ENCODE results near the gene GRID2IP. TPM values are rescaled to one million over a fixed set of nuclear protein-coding genes. Genes with fewer than 3 reads are reported as not detected.

Gene GRID2IP
- total and polyA plus RNA-seq, 2 donors from 2014 or later: 0.11 to 0.76 TPM

DNA sequence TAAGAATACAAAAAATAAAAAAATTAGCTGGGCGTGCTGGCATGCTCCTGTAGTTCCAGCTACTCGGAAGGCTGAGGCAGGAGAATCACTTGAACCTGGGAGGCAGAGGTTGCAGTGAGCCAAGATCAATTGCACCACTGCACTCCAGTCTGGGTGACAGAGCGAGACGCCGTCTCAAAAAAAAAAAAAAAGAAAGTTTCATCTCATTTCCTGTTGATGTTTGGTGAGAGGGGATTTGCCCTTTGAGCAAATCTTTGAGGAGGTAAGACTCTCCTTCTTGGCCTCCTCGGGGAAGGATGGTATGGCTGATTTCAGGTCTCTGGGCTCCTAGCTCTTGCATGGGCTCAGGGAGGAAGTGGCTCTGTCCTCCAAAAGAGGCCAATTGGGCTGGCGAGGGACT, 3.6 kb upstream of the GRID2IP start:
- no peak overlapping the region for H3K27ac ChIP-seq (ENCODE audit: low read depth in 2 of 2, low read length in 2 of 2)
- no peaks in the 10 kb centered on the region for H3K27me3 ChIP-seq (ENCODE audit: control insufficient read depth, insufficient read depth, low read length)
- H3K4me3 ChIP-seq (ENCODE audit: low read length in 3 of 3): no peak overlapping the region
- no peaks in the 10 kb centered on the region for H3K4me1 ChIP-seq (ENCODE audit: control insufficient read depth in 2 of 3, insufficient read depth in 2 of 3, low read depth in 1 of 3, low read length in 3 of 3)
- FAIRE-seq (no peak), DNase-seq (no peak)
- no peak overlapping the region for H3K9ac ChIP-seq (ENCODE audit: low read length in 3 of 3)
- no peaks in the 10 kb centered on the region for H3K36me3 ChIP-seq (ENCODE audit: control insufficient read depth in 2 of 3, insufficient read depth in 3 of 3, low read length in 3 of 3)
- intact Hi-C loops (cut with DNase I): no loop called here
- H3K9me3 ChIP-seq (ENCODE audit: control insufficient read depth in 2 of 3, insufficient read depth in 1 of 3, low read length in 3 of 3): no peaks in the 10 kb centered on the region
- TF ChIP-seq, protein P1, sequence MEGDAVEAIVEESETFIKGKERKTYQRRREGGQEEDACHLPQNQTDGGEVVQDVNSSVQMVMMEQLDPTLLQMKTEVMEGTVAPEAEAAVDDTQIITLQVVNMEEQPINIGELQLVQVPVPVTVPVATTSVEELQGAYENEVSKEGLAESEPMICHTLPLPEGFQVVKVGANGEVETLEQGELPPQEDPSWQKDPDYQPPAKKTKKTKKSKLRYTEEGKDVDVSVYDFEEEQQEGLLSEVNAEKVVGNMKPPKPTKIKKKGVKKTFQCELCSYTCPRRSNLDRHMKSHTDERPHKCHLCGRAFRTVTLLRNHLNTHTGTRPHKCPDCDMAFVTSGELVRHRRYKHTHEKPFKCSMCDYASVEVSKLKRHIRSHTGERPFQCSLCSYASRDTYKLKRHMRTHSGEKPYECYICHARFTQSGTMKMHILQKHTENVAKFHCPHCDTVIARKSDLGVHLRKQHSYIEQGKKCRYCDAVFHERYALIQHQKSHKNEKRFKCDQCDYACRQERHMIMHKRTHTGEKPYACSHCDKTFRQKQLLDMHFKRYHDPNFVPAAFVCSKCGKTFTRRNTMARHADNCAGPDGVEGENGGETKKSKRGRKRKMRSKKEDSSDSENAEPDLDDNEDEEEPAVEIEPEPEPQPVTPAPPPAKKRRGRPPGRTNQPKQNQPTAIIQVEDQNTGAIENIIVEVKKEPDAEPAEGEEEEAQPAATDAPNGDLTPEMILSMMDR (IDR thresholded peaks at IDR 0.05; ENCODE audit: borderline replicate concordance, extremely low read depth, insufficient read depth): no peak

DNA sequence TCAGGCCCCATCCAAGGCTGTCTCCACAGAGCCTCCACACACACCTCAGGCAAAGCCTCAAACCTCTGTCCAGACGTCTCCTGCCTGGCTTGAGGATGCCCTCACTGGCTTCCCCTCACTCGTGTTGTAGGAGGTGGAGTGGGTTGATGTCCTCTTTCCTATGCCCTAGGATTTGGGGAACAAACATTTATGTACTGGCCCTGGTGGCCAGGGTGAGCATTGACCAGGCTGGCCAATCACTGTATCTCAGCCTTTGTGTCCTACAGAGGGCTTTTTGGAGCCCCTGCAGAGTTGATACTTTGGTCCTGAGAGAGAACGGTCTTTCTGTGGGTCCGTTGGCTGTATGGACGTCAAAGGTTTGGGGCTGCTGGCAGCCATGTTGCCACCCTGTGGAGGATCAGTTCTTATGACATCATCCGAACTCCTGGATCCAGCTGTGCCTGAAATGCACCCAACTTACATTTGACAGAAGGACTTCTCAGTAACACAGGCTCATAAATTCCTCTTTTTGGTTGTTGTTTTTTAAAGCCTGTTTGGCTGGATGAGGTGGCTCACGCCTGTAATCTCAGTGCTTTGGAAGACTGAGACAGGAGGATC, 2.3 kb upstream of the GRID2IP start:
- no peak overlapping the region for H3K9ac ChIP-seq (ENCODE audit: low read length in 3 of 3)
- TF ChIP-seq, protein P1 (IDR thresholded peaks at IDR 0.05; ENCODE audit: borderline replicate concordance, extremely low read depth, insufficient read depth): no peak
- no peak for DNase-seq
- H3K36me3 ChIP-seq (ENCODE audit: control insufficient read depth in 2 of 3, insufficient read depth in 3 of 3, low read length in 3 of 3): no peaks in the 10 kb centered on the region
- H3K9me3 ChIP-seq (ENCODE audit: control insufficient read depth in 2 of 3, insufficient read depth in 1 of 3, low read length in 3 of 3): no peaks in the 10 kb centered on the region
- intact Hi-C loops (cut with DNase I): no loop called here
- H3K27ac ChIP-seq (ENCODE audit: low read depth in 2 of 2, low read length in 2 of 2): no peak overlapping the region
- H3K4me3 ChIP-seq (ENCODE audit: low read length in 3 of 3): no peak overlapping the region
- H3K4me1 ChIP-seq (ENCODE audit: control insufficient read depth in 2 of 3, insufficient read depth in 2 of 3, low read depth in 1 of 3, low read length in 3 of 3): no peaks in the 10 kb centered on the region
- FAIRE-seq: no peak
- H3K27me3 ChIP-seq (ENCODE audit: control insufficient read depth, insufficient read depth, low read length): no peaks in the 10 kb centered on the region

DNA sequence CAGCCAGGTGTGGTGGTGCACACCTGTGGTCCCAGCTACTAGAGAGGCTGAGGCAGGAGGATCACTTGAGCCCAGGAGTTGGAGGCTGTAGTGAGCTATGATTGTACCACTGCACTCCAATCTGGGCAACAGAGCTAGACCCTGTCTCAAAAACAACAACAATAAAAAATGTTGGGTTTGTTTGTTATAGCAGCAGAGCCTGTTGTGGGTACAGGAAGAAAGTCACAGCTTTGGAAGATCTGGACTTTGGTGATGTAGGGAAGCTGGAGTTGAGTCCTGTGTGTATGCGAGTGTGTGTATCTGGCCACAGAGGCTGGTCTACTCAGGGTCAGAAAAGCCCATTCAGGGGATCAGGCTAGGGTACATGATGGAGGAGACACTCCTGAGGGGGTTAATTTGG, 3.9 kb downstream of the GRID2IP start:
- Histone ChIP-seq H3K36me3 (ENCODE audit: control insufficient read depth in 2 of 3, insufficient read depth in 3 of 3, low read length in 3 of 3) (no peaks in the 10 kb centered on the region), H3K9me3 (ENCODE audit: control insufficient read depth in 2 of 3, insufficient read depth in 1 of 3, low read length in 3 of 3) (no peaks in the 10 kb centered on the region), H3K27ac (ENCODE audit: low read depth in 2 of 2, low read length in 2 of 2) (no peak overlapping the region), H3K27me3 (ENCODE audit: control insufficient read depth, insufficient read depth, low read length) (no peaks in the 10 kb centered on the region), H3K4me1 (ENCODE audit: control insufficient read depth in 2 of 3, insufficient read depth in 2 of 3, low read depth in 1 of 3, low read length in 3 of 3) (no peaks in the 10 kb centered on the region), H3K4me3 (ENCODE audit: low read length in 3 of 3) (no peak overlapping the region), H3K9ac (ENCODE audit: low read length in 3 of 3) (no peak overlapping the region)
- intact Hi-C loops (cut with DNase I): no loop called here
- FAIRE-seq: no peak
- no peak for DNase-seq
- TF ChIP-seq, protein P1 (IDR thresholded peaks at IDR 0.05; ENCODE audit: borderline replicate concordance, extremely low read depth, insufficient read depth): no peak
